Sigmoid colon (tissue), 4 donors: ENCODE results near the gene NEURL1.

Experiments used
- CTCF ChIP-seq, 4 experiments: fragments of 450-650 bp in 3 of 4; fragments of 200-600 bp in 1 of 4; IDR thresholded peaks; one replicate each; pipeline ENCODE4 v1.5.1; 2016 to 2019; ENCODE audit warnings: antibody characterized with exemption in 4 of 4, mild to moderate bottlenecking in 3 of 4, moderate library complexity in 2 of 4
- EP300 ChIP-seq, 4 donors: sonication (generic); formaldehyde crosslinking; IDR thresholded peaks; one replicate each; pipeline ENCODE4 v1.6.1; 2017; ENCODE audit warnings: antibody characterized with exemption in 4 of 4
- POLR2A ChIP-seq, 2 donors: fragments of 450-650 bp; IDR thresholded peaks; one replicate each; pipeline ENCODE4 v1.6.1; 2016; ENCODE audit warnings: antibody characterized with exemption in 2 of 2, mild to moderate bottlenecking in 2 of 2, moderate library complexity in 2 of 2
- POLR2AphosphoS5 ChIP-seq, 4 donors: sonication (generic); formaldehyde crosslinking; IDR thresholded peaks; one replicate each; pipeline ENCODE4 v1.6.1; 2017; ENCODE audit warnings: antibody characterized with exemption in 4 of 4

- TF ChIP-seq CTCF (IDR thresholded peaks at IDR 0.05) (no peak), POLR2A (IDR thresholded peaks at IDR 0.05) (no peak), EP300 (IDR thresholded peaks at IDR 0.05) (no peak), POLR2AphosphoS5 (IDR thresholded peaks at IDR 0.05) (no peak)
Observed at GRCh38 chr10:103609231-103610082, 116.0 kb downstream of the NEURL1 start.
